Uterus (tissue), 4 donors: Measurements from ENCODE around the gene RAPSN. TPM values are rescaled to one million over a fixed set of nuclear protein-coding genes. Genes with fewer than 3 reads are reported as not detected.

Experiments used
- DNase-seq, 2 donors: peaks; one replicate each; pipeline ENCODE4 v3.0.0-alpha.2; 2019 to 2020
- H3K27ac ChIP-seq, 2 donors: fragments of 200-600 bp; sonication (generic); 1 replicate in 1 of 2; 2 replicates in 1 of 2; pipeline ENCODE4 v1.5.1; 2016 to 2018
- H3K27me3 ChIP-seq, 2 donors: fragments of 200-600 bp; sonication (generic); one replicate each; pipeline ENCODE4 v1.5.1; 2018 to 2019; ENCODE audit warnings: control low read depth in 1 of 2
- H3K36me3 ChIP-seq, 2 donors: fragments of 200-600 bp; sonication (generic); one replicate each; pipeline ENCODE4 v1.5.1; 2019; ENCODE audit warnings: control low read depth in 1 of 2
- H3K4me1 ChIP-seq, 2 donors: fragments of 200-600 bp; sonication (generic); one replicate each; pipeline ENCODE4 v1.5.1; 2018 to 2019; ENCODE audit warnings: control low read depth in 1 of 2
- H3K4me3 ChIP-seq, 2 donors: fragments of 200-600 bp; sonication (generic); 1 replicate in 1 of 2; 2 replicates in 1 of 2; pipeline ENCODE4 v1.5.1; 2018 to 2019; ENCODE audit warnings: mild to moderate bottlenecking in 1 of 2
- H3K9me3 ChIP-seq, 2 donors: fragments of 200-600 bp; sonication (generic); one replicate each; pipeline ENCODE4 v1.5.1; 2019; ENCODE audit warnings: control low read depth in 1 of 2
- POLR2A ChIP-seq, 2 donors: fragments of 450-650 bp; IDR thresholded peaks; one replicate each; pipeline ENCODE4 v1.6.1; 2016; ENCODE audit warnings: antibody characterized with exemption in 2 of 2, mild to moderate bottlenecking in 1 of 2, moderate library complexity in 1 of 2
- intact Hi-C: fragments of 100-400 bp; cut with DNase I; formaldehyde crosslinking; loops from one replicate; pipeline ENCODE4 v1.15.1; 2023; ENCODE audit warnings: low total_unique reads
- total RNA-seq, 4 donors: library from RNA; depleted of rRNA in 3 of 4; stranded (reverse); fragments of >200 nt in 3 of 4; gene quantifications; one replicate each; pipeline versions ENCODE4 v1.1.0 to v1.2.4, GENCODE V29; 2014 to 2023
- TF ChIP-seq, protein P1 (sequence below), 4 experiments: fragments of 200-600 bp in 2 of 4; fragments of 450-650 bp in 2 of 4; sonication (generic) in 2 of 4; IDR thresholded peaks; one replicate each; pipeline ENCODE4 v1.5.1; 2016 to 2019; ENCODE audit warnings: antibody characterized with exemption in 4 of 4, mild to moderate bottlenecking in 2 of 4, moderate library complexity in 1 of 4
- donor health status: DM: yes; HTN: yes; CAD: no.

RAPSN gene
- total RNA-seq, 4 donors from 2014 or later, result 0.41 TPM; not detected in 3

DNA sequence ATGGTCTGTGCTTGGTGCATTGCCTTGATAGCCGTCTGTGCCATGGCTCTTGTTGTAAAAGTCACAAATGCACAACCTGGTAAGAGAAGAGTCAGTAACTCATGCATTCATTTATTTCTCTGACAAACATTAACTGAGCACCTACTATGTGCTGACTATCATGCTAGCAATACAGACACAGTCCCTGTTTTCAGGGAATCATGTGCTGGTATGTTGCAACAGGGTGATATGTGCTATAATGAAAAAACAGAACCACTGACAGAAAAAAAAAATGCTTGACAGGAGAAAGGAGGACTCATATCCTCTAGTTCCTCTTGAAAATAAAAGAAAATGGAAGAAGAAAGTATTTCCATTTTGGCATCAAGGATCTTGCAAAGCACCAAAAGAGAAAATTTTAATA, 34.5 kb upstream of the RAPSN start:
- Histone ChIP-seq H3K27me3 (no peaks in the 10 kb centered on the region), H3K27ac (no peak overlapping the region), H3K4me1 (no peaks in the 10 kb centered on the region), H3K36me3 (no peaks in the 10 kb centered on the region), H3K9me3 (no peaks in the 10 kb centered on the region), H3K4me3 (no peak overlapping the region)
- TF ChIP-seq POLR2A (IDR thresholded peaks at IDR 0.05), result no peak
- TF ChIP-seq, protein P1, sequence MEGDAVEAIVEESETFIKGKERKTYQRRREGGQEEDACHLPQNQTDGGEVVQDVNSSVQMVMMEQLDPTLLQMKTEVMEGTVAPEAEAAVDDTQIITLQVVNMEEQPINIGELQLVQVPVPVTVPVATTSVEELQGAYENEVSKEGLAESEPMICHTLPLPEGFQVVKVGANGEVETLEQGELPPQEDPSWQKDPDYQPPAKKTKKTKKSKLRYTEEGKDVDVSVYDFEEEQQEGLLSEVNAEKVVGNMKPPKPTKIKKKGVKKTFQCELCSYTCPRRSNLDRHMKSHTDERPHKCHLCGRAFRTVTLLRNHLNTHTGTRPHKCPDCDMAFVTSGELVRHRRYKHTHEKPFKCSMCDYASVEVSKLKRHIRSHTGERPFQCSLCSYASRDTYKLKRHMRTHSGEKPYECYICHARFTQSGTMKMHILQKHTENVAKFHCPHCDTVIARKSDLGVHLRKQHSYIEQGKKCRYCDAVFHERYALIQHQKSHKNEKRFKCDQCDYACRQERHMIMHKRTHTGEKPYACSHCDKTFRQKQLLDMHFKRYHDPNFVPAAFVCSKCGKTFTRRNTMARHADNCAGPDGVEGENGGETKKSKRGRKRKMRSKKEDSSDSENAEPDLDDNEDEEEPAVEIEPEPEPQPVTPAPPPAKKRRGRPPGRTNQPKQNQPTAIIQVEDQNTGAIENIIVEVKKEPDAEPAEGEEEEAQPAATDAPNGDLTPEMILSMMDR (IDR thresholded peaks at IDR 0.05), result no peak
- intact Hi-C loops, result no loop called here
- DNase-seq, result no peak

DNA sequence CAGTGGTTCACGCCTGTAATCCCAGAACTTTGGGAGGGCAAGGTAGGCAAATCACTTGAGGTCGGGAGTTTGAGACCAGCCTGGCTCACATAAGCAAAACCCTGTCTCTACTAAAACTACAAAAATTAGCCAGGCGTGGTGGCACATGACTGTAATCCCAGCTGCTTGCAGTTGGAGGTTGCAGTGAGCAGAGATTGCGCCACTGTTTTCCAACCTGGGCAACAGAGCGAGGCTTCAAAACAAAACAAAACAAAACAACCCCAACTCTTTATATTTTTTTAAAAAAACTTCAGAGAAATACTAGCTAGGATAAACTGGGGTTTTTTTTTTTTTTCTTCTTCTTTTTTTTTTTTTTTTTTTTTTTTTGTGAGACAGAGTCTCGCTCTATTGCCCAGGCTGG, 31.8 kb upstream of the RAPSN start:
- no peak for TF ChIP-seq POLR2A (IDR thresholded peaks at IDR 0.05)
- TF ChIP-seq, protein P1 (IDR thresholded peaks at IDR 0.05), result no peak
- intact Hi-C loops, result no loop called here
- no peaks in the 10 kb centered on the region for H3K4me1 ChIP-seq
- H3K4me3 ChIP-seq, result no peak overlapping the region
- H3K36me3 ChIP-seq, result no peaks in the 10 kb centered on the region
- H3K27ac ChIP-seq, result no peak overlapping the region
- no peaks in the 10 kb centered on the region for H3K9me3 ChIP-seq
- no peak for DNase-seq
- H3K27me3 ChIP-seq, result no peaks in the 10 kb centered on the region

DNA sequence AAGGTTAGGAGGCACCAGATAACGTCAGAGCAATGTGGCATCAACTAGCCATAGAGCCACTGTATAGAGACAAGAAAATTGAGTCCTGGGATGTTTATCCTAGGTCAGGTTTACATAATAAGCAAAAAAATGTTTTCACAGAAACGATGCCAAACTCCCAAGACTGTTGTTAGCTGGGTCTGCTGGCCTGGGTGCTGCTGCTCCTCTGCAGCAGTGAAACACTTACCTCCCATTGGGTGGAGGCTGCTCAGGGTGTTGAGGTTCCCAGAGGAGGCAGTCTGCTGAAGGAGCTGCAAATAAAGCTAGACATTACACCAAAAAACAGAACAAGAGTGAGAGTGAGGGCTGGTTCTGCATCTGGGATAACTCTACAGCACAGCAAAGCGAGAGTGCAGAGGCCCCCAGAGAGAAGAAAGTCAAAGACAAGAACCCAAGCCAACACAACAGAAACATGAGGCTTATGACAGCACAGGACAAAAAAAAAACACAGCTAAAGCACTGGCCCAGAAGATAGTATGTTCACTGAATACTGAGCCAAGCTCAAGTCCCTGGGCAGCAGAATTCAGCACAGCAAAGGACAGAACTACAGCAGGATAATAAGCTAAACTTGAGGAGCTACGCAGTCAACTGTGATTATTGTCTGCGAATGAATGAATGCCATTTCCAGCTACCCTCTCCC, 29.9 kb upstream of the RAPSN start:
- no peak overlapping the region for H3K27ac ChIP-seq
- no peak for TF ChIP-seq POLR2A (IDR thresholded peaks at IDR 0.05)
- TF ChIP-seq, protein P1 (IDR thresholded peaks at IDR 0.05), result no peak
- no peaks in the 10 kb centered on the region for H3K9me3 ChIP-seq
- no peaks in the 10 kb centered on the region for H3K4me1 ChIP-seq
- DNase-seq, result no peak
- H3K36me3 ChIP-seq, result no peaks in the 10 kb centered on the region
- no peaks in the 10 kb centered on the region for H3K27me3 ChIP-seq
- intact Hi-C loops, result no loop called here
- no peak overlapping the region for H3K4me3 ChIP-seq

- no peak for DNase-seq
- Histone ChIP-seq H3K4me3 (no peak overlapping the region), H3K9me3 (no peaks in the 10 kb centered on the region), H3K27ac (no peak overlapping the region), H3K27me3 (no peaks in the 10 kb centered on the region), H3K36me3 (no peaks in the 10 kb centered on the region), H3K4me1 (no peaks in the 10 kb centered on the region)
- intact Hi-C loops, result no loop called here
- TF ChIP-seq, protein P1 (IDR thresholded peaks at IDR 0.05), result no peak
- TF ChIP-seq POLR2A (IDR thresholded peaks at IDR 0.05), result no peak
Measured at GRCh38 chr11:47477753-47478152, 28.8 kb upstream of the RAPSN start.

- Histone ChIP-seq H3K9me3 (no peaks in the 10 kb centered on the region), H3K4me1 (no peaks in the 10 kb centered on the region), H3K27ac (no peak overlapping the region), H3K36me3 (no peaks in the 10 kb centered on the region), H3K27me3 (no peaks in the 10 kb centered on the region), H3K4me3 (no peak overlapping the region)
- DNase-seq, result no peak
- TF ChIP-seq, protein P1 (IDR thresholded peaks at IDR 0.05), result no peak
- no peak for TF ChIP-seq POLR2A (IDR thresholded peaks at IDR 0.05)
- intact Hi-C loops, result no loop called here
Measured at GRCh38 chr11:47477323-47477722, 28.4 kb upstream of the RAPSN start.
